LoVo (cell line): ENCODE results near the gene NR2C2.
A peak's percentile ranks its signal among the peaks of the same experiment; 100 is the strongest.

ENCODE experiments used
- DNase-seq: peaks from one replicate; pipeline ENCODE4 v3.0.0-alpha.2; 2016; ENCODE audit warnings: low spot score

The NR2C2 gene

DNA sequence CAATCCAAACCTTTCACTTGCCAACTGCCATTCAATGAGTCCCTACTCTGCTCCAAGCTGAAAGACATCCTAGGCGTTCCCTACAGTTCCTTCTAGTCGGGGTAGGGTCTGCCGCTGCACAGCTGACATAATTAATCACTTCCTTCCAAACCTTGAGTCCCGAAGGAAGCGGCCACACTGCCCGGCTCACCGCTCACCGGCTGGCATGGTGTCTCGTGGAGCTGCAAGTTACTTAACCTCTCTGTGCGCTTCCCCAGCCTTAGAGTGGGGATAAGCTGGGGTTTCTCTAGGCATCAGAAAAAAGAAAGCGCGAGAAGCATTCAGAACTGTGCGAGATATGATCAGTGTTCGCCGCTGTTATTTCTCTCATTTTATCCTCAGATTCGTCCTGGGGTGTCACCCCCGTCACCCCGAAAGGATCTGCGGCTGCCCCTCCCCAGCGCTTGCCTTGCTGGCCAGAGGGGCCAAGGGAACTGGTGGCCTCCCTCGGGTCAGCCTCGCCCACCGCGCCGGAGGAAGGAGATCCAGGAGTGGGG, 117.0 kb downstream of the NR2C2 start:
- no peak for DNase-seq

DNA sequence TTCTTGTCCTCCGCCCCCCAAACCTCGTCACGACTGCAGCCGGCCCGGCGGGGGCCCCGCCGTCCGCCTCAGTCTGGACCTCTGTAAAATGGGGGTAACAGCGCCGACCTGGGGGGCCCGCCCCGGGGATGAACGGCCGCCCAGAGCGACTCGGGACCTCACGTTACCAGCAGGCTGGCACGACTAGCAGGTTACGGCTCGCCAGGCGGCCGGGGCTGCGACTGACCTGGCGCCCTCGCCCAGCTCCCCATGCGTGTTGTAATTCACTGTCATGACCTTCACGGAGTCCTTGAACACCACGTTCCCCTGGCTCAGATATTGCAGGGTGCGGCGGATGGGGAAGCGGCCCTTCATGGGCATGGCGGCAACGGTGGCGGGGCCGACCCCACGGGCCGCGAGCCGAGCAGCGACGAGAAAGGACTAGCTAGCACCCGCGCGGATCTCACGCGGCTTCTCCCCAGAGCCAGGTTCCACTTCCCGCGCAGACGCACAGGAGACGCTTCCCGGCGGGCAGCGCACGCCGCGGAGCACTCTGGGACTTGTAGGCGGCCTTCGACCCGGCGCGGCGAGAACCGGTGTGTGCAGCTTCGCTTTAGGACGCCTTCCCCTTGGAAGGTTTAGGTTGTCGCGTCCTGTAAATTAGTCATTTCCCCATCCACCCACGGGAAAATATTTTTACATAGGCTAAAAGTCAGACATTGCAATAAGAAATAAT, 117.6 kb downstream of the NR2C2 start, which contains the start of gene MRPS25:
MRPS25 (minus strand) TSS at position 481 of the 715 bp plus-strand sequence; CDS start at position 360, 121 bp downstream.
- DNase-seq: peak; percentile 94

DNA sequence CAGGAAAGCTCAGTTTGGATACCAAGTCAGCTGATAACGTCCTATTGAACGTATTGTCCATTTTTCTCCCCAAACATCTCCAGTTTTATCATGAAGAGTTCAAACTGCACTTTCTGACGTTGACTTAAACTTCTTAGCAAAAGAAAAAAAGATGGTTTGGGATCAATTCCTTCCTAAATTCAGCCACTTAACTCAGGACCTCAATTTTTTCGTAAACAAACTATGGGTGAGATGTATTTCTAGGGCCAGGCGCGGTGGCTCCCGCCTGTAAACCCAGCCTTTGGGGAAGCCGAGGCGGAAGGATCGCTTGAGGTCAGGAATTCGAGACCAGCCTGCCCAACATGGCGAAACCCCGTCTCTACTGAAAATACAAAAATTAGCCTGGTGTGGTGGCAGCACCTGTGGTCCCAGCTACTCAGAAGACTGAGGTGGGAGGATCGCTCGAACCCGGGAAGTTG, 118.2 kb downstream of the NR2C2 start:
- no peak for DNase-seq

GRCh38 chr3:15066467-15066866, 119.1 kb downstream of the NR2C2 start:
- no peak for DNase-seq

DNA sequence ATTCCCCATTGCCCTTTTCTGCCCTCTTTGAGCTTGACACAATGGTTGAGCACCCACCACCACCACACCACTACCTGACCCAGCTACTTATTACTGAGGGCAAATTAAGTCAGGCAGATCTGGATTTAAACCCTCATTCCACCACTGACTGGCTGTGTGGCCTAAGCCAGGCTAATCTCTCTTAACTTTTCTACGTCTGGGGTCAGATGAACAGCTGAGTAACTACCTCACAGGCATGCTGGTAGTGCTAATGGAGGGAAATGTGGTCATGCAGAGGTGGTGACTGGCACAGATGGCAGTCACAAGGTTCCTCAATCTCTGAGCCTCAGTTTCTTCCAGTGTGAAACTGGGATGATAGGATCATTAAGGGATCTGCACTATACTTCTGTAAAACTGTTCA, 122.1 kb downstream of the NR2C2 start:
- DNase-seq: no peak

- DNase-seq: no peak
Observed at GRCh38 chr3:15071699-15072098, 124.3 kb downstream of the NR2C2 start.

DNA sequence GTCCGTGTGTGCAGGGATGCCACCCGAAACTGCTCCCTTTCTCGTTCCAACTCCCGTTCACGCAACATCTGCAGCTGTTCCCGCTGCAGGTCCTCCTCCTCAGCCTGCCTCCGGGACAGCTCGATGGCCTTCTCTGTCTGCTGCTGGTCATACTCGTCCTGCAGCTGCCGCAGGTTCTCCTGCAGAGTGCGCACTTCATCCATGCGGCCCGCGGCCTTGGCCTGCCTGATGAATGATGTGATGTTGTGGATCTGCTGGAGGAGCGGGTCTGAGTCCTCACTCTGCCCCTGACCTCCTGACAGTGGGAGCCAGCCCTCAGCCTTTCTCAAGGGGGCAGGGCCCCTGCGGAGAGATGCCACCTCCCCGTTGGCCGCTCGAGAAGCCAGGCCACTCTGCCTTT, 127.1 kb downstream of the NR2C2 start:
- no peak for DNase-seq

DNA sequence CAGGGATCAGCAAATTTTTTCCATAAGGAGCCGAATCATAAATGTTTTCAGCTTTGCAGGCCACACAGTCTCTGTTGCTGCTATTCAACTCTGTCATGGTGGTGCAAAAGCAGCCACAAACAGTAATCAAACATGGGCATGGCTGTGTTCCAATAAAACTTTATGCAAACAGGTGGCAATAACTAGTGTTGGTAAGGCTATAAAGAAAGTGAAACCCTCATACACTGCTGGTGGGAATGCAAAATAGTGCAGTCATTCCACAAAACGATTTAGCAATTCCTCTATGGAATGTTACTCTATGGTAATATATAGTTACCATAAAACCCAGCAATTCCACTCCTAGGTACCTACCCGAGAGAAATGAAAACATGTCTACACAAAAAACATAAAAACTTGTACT, 131.7 kb downstream of the NR2C2 start:
- DNase-seq: no peak

- DNase-seq: no peak
Observed at GRCh38 chr3:15081960-15082664, 134.7 kb downstream of the NR2C2 start.

DNA sequence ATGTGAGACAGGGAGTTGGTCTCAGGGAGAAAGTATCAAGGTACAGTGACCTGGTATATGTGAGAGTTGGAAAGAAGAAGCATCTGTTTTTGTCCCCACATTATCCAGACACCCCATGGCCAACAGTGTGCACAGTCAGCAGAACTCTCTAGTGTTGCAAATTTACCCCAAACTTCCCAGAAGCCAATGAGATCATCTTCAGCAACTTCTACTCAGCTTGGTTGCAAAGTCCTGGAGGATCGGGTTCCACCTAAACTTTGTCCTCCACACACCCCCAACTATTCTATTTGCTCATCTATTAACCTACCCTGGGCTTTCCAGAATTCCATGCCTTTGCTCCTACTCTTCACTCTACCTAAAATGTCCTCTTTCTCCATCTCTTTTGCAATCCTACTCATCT, 135.9 kb downstream of the NR2C2 start:
- DNase-seq: no peak

DNA sequence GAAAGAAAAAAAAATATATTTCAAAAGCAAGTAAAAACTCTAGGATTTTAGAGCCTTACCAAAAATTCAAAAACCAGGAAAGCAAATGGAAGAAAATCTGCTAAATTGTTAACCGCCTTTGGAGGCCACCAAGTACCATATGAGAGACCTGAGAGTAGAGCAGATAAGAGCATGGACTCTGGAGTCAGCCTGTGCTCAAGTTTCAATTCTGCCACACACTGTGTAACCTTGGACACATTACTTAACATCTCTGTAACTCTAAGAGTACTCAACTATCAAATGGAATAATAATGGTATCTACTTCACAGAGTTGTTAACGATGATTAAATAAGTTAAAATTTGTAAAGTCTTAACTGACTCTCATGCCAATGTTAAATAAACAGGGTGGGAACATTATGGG, 138.9 kb downstream of the NR2C2 start:
- no peak for DNase-seq

- no peak for DNase-seq
Observed at GRCh38 chr3:15086699-15087098, 139.3 kb downstream of the NR2C2 start.

DNA sequence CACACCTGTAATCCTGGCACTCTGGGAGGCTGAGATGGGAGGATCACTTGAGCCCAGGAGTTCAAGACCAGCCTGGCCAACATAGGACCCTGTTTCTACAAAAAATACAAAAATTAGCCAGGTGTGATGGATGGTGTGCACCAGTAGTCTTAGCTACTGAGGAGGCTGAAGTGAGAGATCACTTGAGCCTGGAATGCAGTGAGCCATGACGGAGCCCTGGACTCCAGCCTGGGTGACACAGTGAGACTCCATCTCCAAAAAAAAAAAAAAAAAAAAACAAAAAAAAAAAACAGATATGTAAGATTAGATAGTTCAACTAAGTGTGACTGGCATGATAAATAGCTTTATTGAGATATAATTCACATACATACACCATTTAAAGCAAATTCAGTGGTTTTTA, 141.8 kb downstream of the NR2C2 start:
- DNase-seq: no peak

GRCh38 chr3:15091575-15091974, 144.2 kb downstream of the NR2C2 start:
- no peak for DNase-seq

GRCh38 chr3:15092686-15093085, 145.3 kb downstream of the NR2C2 start:
- DNase-seq: no peak

- no peak for DNase-seq
Observed at GRCh38 chr3:15094187-15094875, 146.9 kb downstream of the NR2C2 start.

GRCh38 chr3:15096046-15096445, 148.7 kb downstream of the NR2C2 start:
- no peak for DNase-seq

- DNase-seq: no peak
Observed at GRCh38 chr3:15097891-15098290, 150.5 kb downstream of the NR2C2 start.
